Measurements from ENCODE around the gene CFAP70. TPM values are rescaled to one million over a fixed set of nuclear protein-coding genes. Genes with fewer than 3 reads are reported as not detected.

CFAP70 gene
- total RNA-seq, 1 experiment from 2014 or later, result 0.24 TPM

DNA sequence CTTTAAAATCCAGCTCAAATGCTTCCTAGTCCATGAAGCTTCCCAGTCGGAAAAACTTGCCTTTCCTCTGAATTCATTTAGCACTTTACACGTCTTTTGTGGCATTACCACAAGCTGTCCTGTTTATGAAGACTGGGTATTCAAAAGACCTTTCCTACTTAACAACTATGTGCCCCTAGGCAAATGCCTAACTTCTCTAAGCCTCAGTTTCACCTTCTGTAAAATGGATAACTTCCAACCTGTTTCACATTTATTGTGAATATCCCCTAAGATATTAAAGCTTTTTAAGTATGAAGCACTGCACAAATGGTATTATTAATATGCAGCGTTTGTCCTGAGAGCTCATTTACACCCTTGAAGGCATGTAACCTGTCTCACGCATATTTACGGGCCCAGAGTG, 843 bp downstream of the CFAP70 start:
- TF ChIP-seq, protein P1, sequence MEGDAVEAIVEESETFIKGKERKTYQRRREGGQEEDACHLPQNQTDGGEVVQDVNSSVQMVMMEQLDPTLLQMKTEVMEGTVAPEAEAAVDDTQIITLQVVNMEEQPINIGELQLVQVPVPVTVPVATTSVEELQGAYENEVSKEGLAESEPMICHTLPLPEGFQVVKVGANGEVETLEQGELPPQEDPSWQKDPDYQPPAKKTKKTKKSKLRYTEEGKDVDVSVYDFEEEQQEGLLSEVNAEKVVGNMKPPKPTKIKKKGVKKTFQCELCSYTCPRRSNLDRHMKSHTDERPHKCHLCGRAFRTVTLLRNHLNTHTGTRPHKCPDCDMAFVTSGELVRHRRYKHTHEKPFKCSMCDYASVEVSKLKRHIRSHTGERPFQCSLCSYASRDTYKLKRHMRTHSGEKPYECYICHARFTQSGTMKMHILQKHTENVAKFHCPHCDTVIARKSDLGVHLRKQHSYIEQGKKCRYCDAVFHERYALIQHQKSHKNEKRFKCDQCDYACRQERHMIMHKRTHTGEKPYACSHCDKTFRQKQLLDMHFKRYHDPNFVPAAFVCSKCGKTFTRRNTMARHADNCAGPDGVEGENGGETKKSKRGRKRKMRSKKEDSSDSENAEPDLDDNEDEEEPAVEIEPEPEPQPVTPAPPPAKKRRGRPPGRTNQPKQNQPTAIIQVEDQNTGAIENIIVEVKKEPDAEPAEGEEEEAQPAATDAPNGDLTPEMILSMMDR (conservative IDR thresholded peaks at IDR 0.05), result no peak
- no peak overlapping the region for H3K56ac ChIP-seq (ENCODE audit: insufficient read length, low read depth, low read length)
- no peak overlapping the region for H2BK5ac ChIP-seq (ENCODE audit: insufficient read length, low read length)
- no peak overlapping the region for H3T11ph ChIP-seq (ENCODE audit: low read length)
- H3K79me1 ChIP-seq (ENCODE audit: insufficient read depth, low read depth, low read length, poor library complexity, severe bottlenecking), result no peaks in the 10 kb centered on the region
- H3K27ac ChIP-seq (ENCODE audit: insufficient read length, low read depth, low read length), result no peak overlapping the region
- H2AFZ ChIP-seq (ENCODE audit: low read length), result no peak overlapping the region
- H3K9ac ChIP-seq (ENCODE audit: extremely low read depth, insufficient read length, low read length), result peak overlapping the region; percentile 76
- DNase-seq, result no peak
- Mint-ChIP-seq H3K4me3 (peak overlapping the region; percentile 96 to 98), H3K9me3 (peaks cover 0 to 2% of the 10 kb centered on the region in 2 experiments; a peak in 1 of 5 replicates), H3K4me1 (peaks cover 10 to 15% of the 10 kb centered on the region in 2 experiments), H3K27me3 (ENCODE audit: low read depth) (peaks cover 15% of the 10 kb centered on the region), H3K36me3 (ENCODE audit: insufficient read depth in 1 of 3, low read depth in 3 of 3) (no peaks in the 10 kb centered on the region), H3K27ac (peak overlapping the region in 1 of 3 experiments; percentile 99; a peak in 1 of 7 replicates)
- no peaks in the 10 kb centered on the region for H3K9me3 ChIP-seq (ENCODE audit: control insufficient read depth, low read depth, low read length)
- no peaks in the 10 kb centered on the region for H3K4me1 ChIP-seq (ENCODE audit: insufficient read depth, low read length)
- peaks cover 5% of the 10 kb centered on the region for H3K23me2 ChIP-seq (ENCODE audit: insufficient read length, low read depth, low read length, poor library complexity, severe bottlenecking)
- H2BK12ac ChIP-seq (ENCODE audit: insufficient read length, low read depth, low read length), result no peak overlapping the region
- H2BK15ac ChIP-seq (ENCODE audit: low read depth, low read length), result no peak overlapping the region
- 0 out of 2 replicates have a peak overlapping the region, but pooled peaks have one; percentile 80 for H3K14ac ChIP-seq (ENCODE audit: insufficient read depth, low read length)
- no peak overlapping the region for H4K91ac ChIP-seq (ENCODE audit: insufficient read length, low read depth, low read length)
- H2BK20ac ChIP-seq (ENCODE audit: low read depth, low read length, poor library complexity, severe bottlenecking), result no peak overlapping the region
- no peak overlapping the region for H4K8ac ChIP-seq (replicated peaks; ENCODE audit: insufficient read length, low read depth, low read length)
- no peak overlapping the region for H3K23ac ChIP-seq (ENCODE audit: insufficient read length, low read depth, low read length)
- WGBS (ENCODE audit: extremely low coverage, insufficient read length, low lambda C conversion rate), result no CpG with 5 or more reads among the region's 5 CpGs
- no peak overlapping the region for H3K18ac ChIP-seq (ENCODE audit: insufficient read length, low read depth, low read length)
- H4K20me1 ChIP-seq (ENCODE audit: control insufficient read depth, insufficient read depth, insufficient read length), result no peaks in the 10 kb centered on the region
- no peaks in the 10 kb centered on the region for H3K79me2 ChIP-seq (ENCODE audit: insufficient read depth, low read length)
- H4K5ac ChIP-seq (ENCODE audit: insufficient read length, low read depth, low read length), result no peak overlapping the region
- no peak overlapping the region for H3K4ac ChIP-seq (ENCODE audit: low read depth, low read length)
- no peaks in the 10 kb centered on the region for H3K27me3 ChIP-seq (ENCODE audit: insufficient read depth, low read length)
- H2BK120ac ChIP-seq (ENCODE audit: low read depth, low read length, poor library complexity, severe bottlenecking), result no peak overlapping the region
- peak overlapping the region; percentile 89 for H3K4me2 ChIP-seq (ENCODE audit: insufficient read depth, insufficient read length, low read length)
- H2AK5ac ChIP-seq (ENCODE audit: insufficient read length, low read length), result no peak overlapping the region

Data from H9 (cell line).